ENCODE results near the gene SPRYD3.
"Not testable (repeated sequence)": the region's sequence is repeated elsewhere in the genome, so short reads cannot be mapped to it uniquely, and the experiment has no call there.

Gene SPRYD3

GRCh38 chr12:53120685-53121525 lies 41.7 kb upstream of the SPRYD3 start:
- TF ChIP-seq CTCF (IDR thresholded peaks at IDR 0.05; ENCODE audit: low read depth, low read length), result no peak
- DNase-seq (ENCODE audit: low read depth in 2 of 2), result no peak
- H3K4me3 ChIP-seq (replicated peaks in 1 of 2; ENCODE audit: low read depth in 2 of 2, low read length in 2 of 2), result no peak overlapping the region

GRCh38 chr12:53118751-53119300 lies 39.6 kb upstream of the SPRYD3 start:
- no peak overlapping the region for H3K4me3 ChIP-seq (replicated peaks in 1 of 2; ENCODE audit: low read depth in 2 of 2, low read length in 2 of 2)
- TF ChIP-seq CTCF (IDR thresholded peaks at IDR 0.05; ENCODE audit: low read depth, low read length), result no peak
- DNase-seq (ENCODE audit: low read depth in 2 of 2), result no peak

- no peak for DNase-seq (ENCODE audit: low read depth in 2 of 2)
- no peak for TF ChIP-seq CTCF (IDR thresholded peaks at IDR 0.05; ENCODE audit: low read depth, low read length)
- no peak overlapping the region for H3K4me3 ChIP-seq (replicated peaks in 1 of 2; ENCODE audit: low read depth in 2 of 2, low read length in 2 of 2)
Measured at GRCh38 chr12:53115891-53116648, 36.9 kb upstream of the SPRYD3 start.

GRCh38 chr12:53115112-53115890 lies 36.1 kb upstream of the SPRYD3 start:
- H3K4me3 ChIP-seq (replicated peaks in 1 of 2; ENCODE audit: low read depth in 2 of 2, low read length in 2 of 2), result no peak overlapping the region
- TF ChIP-seq CTCF (IDR thresholded peaks at IDR 0.05; ENCODE audit: low read depth, low read length), result no peak
- no peak for DNase-seq (ENCODE audit: low read depth in 2 of 2)

GRCh38 chr12:53113951-53114350 lies 34.8 kb upstream of the SPRYD3 start:
- no peak for TF ChIP-seq CTCF (IDR thresholded peaks at IDR 0.05; ENCODE audit: low read depth, low read length)
- no peak overlapping the region for H3K4me3 ChIP-seq (replicated peaks in 1 of 2; ENCODE audit: low read depth in 2 of 2, low read length in 2 of 2)
- DNase-seq (ENCODE audit: low read depth in 2 of 2), result no peak

GRCh38 chr12:53113136-53113705 lies 34.0 kb upstream of the SPRYD3 start:
- H3K4me3 ChIP-seq (replicated peaks in 1 of 2; ENCODE audit: low read depth in 2 of 2, low read length in 2 of 2), result no peak overlapping the region
- DNase-seq (ENCODE audit: low read depth in 2 of 2), result no peak
- no peak for TF ChIP-seq CTCF (IDR thresholded peaks at IDR 0.05; ENCODE audit: low read depth, low read length)

- DNase-seq (ENCODE audit: low read depth in 2 of 2); H3K4me3 ChIP-seq (replicated peaks in 1 of 2; ENCODE audit: low read depth in 2 of 2, low read length in 2 of 2): not testable (repeated sequence)
Measured at GRCh38 chr12:53112431-53112830, 33.2 kb upstream of the SPRYD3 start.
